Measurements from ENCODE around the gene AVL9.
A peak's percentile ranks its signal among the peaks of the same experiment; 100 is the strongest.
"Not testable (repeated sequence)": the region's sequence is repeated elsewhere in the genome, so short reads cannot be mapped to it uniquely, and the experiment has no call there.

AVL9 gene

DNA sequence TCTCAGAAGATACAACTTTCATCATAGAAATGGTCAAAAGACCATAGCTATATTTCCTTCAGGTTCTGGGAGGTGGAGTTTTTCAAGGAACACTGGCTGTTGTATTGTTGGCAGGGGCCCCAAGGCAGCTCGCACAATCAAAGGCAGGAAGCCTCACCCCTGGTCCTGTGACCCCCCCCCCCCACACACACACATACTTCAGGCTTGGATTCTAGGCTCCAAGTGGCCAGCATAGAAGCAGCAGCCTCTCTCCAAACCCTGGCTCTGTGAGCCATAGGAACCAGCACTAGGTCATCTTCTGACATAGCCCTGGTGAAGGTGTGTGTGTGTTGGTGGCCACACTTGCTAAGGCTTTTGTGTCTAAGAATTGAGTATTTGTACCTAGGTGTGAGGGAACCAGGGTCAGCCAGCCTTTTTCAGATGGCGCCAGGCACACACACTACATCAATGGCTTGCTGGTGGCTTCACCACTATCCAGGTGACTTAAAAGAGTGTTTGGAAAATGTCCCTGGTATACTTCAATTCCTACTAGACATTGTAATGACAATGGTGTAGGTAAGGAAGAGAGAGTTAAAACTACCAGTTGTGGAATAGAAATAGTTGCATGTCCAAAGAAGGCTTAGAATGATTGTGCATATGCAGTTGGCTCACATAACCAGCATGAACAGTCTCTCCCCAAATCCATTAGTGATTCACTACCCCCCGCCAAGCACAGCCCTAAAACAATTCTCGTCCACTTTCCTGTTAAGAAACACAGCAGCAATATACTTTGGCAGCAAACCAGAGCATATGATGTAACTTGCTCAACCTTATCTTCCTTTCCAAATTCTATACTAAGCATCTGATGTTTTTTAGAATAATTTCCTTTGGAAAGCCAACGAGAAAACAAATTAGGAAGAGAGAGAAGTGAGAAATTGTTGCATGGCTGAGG is 91.3 kb downstream of the AVL9 start:
- no peak for DNase-seq (ENCODE audit: extremely low read depth in 1 of 2, low read depth in 1 of 2)

DNA sequence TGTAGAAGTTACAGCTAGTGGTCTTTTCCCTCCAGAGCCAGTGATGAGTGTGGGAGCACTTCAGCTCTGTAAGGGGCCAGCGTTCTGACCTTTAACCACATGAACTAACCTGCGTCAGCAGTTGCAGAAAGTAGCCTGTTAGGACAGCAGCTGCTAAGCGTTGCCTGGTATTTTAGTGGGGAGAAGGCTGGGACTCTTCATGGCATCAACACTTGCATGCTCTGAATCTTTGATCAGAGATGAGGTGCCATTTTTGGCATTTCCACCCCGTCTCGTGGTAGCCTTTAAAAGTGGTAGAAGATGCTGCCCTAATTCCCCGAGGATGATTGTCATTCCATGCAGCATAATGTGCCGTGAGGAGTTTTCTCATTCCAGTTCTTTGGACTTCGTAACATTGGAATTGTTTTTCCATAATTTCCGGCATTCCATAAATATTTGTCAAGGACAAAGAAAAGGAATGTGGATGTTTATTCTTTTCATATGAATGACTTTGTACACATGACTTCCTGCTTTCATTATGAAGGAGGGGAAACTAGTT is 92.2 kb downstream of the AVL9 start:
- DNase-seq (ENCODE audit: extremely low read depth in 1 of 2, low read depth in 1 of 2) = no peak

DNA sequence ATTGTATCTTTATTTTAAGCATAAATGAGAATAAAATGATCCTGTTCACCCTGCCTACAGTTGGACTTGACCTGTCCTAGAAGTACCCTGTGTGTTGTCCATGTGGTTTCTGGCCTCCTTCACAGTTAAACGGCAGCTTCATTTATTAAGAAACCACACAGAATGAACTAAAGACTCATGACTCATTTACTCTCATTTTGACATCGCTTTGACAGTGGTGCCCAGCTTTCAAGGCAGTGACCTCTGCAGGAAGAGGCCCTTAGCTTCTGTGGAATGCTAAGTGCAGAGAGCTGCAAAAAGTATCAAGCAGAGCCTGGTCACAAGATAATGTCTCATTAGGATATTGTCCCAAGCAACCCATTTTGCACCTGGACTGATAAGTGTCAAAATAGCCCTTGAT is 93.4 kb downstream of the AVL9 start:
- peak in 1 of 2 donors; percentile 1 for DNase-seq (ENCODE audit: extremely low read depth in 1 of 2, low read depth in 1 of 2)

DNA sequence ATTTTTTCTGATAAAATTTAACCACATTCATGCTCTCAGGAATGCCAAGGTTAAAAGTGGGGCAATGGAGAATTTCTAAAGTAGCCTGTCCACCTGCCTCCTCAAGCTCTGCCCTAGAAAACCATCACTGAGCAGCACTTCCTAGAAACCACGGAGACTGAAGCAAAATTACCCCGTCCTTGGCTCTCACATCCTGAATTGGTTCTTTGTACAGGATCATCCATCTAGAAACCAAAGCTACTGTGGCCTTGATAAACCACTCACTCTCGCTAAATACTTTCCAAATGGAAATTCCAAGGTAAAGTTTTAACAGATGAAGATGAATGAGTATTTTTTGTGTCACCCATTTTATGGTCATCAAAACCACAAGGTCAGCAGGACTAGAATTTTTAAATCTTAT is 96.6 kb downstream of the AVL9 start:
- no peak for DNase-seq (ENCODE audit: extremely low read depth in 1 of 2, low read depth in 1 of 2)

DNA sequence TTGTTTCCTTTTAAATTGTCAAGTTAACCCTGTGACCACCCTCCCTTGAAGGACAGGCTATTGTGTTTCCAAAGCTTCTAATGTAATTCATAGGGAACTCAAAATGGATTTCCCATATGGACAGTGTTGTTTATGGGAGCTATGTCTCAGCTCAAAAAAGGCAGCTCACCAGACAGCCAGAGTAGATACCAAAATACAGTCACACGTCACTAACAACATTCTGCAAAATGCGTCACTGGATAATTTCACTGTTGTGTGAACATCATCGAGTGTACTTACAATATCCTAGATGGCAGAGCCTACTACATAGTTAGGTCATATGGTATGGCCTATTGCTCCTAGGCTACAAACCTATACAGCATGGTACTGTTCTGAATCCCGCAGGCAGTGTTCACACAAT is 97.4 kb downstream of the AVL9 start:
- DNase-seq (ENCODE audit: extremely low read depth in 1 of 2, low read depth in 1 of 2) = no peak

DNA sequence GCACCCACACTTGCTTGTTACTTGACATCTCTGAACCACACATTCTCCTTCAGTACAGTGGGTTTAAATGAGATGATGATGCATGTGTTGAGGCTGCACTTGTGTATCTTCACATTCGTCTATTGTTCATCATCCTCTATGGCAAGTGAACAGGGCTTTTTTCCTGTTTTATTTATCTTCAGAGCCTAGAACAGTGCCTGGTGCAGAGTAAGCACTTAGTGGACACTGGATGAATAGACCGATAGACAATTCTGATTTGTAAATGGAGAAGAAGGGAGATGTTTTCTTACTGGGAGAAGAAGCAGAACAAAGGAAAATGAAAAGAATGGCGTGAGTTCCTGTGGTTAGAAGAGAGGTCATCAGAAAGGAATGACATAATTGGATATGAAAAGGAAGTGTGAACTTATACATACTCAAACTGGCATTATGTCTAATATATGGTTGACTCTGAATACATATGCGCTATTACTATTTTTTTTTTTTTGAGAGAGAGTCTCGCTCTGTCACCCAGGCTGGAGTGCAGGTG is 99.7 kb downstream of the AVL9 start:
- DNase-seq (ENCODE audit: extremely low read depth in 1 of 2, low read depth in 1 of 2) = no peak

DNA sequence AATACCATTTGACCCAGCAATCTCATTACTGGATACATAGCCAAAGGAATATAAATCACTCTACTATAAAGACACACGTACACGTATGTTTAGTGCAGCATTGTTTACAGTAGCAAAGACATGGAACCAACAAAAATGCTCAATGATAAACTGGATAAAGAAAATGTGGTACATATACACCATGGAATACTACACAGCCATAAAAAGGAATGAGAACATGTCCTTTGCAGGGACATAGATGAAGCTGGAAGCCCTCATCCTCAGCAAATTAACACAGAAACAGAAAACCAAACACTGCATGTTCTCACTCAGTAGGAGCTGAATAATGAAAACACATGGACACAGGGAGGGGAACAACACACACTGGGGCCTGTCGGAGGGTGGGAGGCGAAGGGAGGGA is 105.9 kb downstream of the AVL9 start:
- DNase-seq (ENCODE audit: extremely low read depth in 1 of 2, low read depth in 1 of 2) = not testable (repeated sequence)

DNA sequence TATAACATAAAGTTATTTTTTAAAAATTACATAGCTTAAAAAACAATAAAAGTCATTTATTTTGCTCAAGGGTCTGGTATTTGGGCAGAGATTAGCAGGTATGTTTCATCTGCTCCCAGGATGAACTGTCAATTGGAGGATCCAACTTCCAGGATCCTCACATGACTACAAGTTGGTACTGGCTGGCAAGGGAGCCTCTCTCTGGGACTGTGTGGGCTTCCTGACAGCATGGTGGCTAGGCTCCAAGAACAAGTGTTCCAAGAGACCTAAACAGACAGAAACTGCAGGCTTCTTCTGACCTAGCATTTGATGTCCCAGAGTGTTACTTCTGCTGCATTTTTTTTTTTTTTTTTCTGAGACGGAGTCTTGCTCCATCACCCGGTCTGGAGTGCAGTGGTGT is 107.2 kb downstream of the AVL9 start:
- DNase-seq (ENCODE audit: extremely low read depth in 1 of 2, low read depth in 1 of 2) = no peak

DNA sequence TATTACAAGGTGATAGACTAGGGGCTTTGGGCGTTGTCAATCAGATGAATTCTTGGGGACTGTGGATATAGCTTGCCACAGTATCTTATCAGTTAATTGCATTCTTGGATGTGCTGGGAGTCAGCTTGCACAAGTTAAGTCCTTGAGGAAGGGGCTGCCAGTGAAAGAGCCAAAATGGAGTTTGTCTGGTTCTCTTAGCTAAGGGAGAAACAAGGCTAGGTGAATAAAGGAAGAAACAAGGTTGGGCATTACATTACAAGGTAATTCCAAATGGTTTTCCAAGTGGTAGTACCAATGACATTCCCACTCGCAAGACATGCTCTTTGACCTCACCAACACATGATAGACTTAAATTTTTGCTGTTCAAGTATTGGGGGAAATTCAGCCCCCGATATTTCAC is 108.2 kb downstream of the AVL9 start:
- DNase-seq (ENCODE audit: extremely low read depth in 1 of 2, low read depth in 1 of 2) = not testable (repeated sequence)

DNA sequence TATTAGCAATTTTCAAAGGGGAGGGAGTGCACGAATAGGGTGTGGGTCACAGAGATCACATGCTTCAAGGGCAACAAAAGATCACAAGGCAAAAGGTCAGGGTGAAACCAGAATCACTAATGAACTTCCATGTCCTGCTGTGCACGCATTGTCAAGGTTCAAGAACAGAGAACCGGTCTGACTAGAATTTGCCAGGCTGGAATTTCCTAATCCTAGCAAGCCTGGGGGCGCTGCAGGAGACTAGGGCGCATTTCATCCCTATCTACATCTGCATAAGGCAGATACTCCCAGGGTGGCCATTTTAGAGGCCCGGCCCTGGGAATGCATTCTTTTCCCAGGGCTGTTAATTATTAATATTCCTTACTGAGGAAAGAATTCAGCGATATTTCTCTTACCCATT is 108.8 kb downstream of the AVL9 start:
- DNase-seq (ENCODE audit: extremely low read depth in 1 of 2, low read depth in 1 of 2) = not testable (repeated sequence)

DNA sequence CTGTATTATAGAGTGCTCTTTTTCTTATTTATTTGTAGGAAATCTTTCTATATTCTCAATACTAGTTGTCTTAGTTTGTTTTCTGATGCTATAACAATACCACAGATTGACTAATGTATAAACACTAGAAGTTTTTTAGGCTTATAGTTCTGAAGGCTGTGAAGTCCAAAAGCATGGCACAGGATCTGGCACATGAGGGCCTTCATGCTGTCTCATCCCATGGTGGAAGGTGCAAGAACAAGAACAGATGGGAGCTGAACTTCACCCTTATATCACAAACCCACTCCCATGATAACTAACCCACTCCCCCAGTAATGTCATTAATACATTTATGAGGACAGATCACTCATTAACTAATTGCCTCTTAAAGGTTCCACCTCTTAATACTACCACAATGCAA is 109.7 kb downstream of the AVL9 start:
- no peak for DNase-seq (ENCODE audit: extremely low read depth in 1 of 2, low read depth in 1 of 2)

DNA sequence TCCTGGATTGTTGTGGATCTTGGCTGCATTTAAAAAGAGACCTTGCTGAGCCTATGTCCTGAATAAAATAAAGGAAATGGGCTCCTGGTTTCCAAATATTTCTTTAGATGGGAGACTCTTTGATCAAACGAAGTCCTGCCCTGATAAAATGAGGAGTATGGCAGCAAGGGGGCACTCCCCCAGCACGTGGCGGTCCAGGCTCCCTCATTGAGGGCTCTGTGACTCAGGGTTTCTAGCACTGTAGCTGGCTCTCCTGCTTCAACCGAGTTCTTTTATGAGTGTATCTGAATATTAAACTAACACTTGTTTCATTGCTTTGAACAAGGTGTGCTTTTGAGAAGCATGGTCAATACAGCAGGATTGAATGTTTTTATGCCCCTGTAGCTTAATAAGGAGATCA is 114.2 kb downstream of the AVL9 start:
- DNase-seq (ENCODE audit: extremely low read depth in 1 of 2, low read depth in 1 of 2) = no peak

DNA sequence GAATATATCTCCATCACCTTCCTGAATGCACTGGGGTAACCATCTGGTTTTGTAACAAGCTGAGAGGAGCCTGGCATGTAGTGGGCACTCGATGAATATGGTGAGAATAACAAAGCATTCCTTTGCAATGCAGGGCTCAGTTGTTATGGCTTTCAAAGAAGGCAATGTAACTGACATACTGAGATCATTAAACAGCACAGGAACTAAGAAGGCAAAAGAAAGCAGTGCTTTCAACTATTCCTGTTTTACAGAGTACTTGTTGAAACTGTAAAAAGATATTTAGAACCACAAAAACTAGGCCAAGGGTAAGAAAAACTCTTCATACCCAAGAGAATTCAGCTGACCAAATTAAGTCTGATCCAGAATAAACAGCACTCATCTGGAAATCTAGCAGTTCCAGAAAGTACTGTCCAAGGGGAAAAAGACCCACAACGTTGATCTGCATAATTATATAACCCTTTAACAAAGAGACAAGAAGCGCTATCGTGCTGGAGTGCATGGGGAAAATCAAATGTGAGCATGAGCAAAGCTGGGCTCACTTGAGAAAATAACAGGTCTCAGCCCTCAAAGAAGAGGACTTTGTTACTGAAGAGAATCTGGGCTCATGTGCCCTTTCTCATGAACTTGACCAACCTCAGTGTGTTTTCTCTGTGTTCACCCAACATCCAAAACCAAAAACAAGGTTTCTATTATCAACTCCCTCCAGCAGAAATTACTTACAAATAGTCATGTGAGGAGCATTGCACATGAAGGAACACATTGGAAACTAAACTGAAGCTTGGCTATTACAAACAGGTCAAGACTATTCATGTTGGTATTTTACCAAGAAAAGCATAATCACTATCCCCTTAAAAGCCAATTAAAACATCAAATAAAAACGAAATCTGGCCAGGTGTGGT is 116.2 kb downstream of the AVL9 start:
- no peak for DNase-seq (ENCODE audit: extremely low read depth in 1 of 2, low read depth in 1 of 2)

DNA sequence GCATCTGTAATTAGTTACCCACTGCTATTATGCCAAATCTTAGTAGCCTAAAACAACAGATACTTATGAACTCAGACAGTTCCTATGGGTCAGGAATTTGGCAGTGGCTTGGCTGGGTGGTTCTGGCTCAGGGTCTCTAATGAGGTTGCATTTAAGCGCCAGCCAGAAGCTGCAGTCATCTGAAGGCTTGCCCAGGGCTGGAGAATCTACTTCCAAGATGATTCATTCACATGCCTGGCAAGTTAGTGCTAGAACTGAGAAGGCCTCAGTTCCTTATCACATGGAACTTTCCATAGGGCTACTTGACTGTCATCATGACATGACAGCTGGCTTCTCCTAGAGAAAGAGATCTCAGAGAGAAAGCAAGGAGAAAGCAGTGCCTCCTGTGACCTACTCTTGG is 121.3 kb downstream of the AVL9 start:
- no peak for DNase-seq (ENCODE audit: extremely low read depth in 1 of 2, low read depth in 1 of 2)

DNA sequence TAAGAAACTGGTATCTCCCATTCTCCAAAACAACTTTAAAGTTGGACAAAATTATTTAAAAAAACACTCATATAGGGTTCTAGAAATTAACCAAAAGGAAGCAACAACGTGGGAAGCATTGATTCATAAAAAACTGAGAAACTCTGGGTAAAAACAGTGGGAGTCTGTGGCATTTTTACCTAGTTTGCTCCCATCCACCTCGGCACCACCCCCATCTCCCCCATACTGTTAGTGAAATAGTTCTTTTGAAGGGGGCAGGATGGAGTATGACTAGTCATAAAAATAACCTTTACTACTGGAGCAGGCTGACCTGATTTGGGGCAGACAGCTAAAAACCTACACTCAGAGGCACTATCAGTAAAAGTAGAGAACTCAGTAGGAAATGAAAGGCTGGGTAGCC is 123.2 kb downstream of the AVL9 start:
- DNase-seq (ENCODE audit: extremely low read depth in 1 of 2, low read depth in 1 of 2) = peak in 1 of 2 donors; percentile 2

DNA sequence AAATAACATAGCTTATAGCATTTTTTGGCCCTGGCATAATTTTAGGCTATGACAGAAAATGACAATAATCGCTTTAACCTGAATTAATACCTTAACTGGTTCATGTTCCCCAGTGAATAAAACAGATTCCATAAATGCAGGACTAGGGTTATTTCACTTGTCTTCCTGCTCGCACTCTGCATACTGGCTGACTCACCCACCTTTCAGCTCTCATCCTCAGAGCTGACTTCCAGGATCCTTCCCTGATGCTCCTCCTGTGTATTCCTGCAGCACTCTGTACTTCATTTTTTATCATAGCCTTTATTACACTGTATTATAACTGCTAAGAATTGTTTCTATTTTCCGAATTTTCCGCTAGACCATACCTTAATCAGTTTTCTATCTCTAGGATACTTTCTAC is 123.7 kb downstream of the AVL9 start:
- no peak for DNase-seq (ENCODE audit: extremely low read depth in 1 of 2, low read depth in 1 of 2)

DNA sequence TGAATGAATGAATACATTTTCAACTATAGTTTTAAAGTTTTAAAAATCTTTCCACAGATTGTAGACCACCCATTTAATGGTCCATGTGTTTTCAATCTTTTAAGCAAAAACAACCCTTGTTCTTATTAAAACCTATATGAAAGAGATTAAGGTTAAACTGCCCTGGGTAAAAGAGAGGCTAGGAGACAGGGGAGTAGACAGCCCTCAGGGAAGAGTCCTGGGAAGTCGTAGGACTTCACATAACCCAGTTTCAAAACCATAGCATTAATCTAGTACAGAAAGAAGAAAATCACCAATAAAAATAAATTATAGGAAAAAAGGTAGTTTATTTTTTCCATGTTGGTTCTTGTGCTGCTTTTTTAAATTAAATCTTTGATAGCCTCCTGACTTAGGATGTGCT is 124.1 kb downstream of the AVL9 start:
- DNase-seq (ENCODE audit: extremely low read depth in 1 of 2, low read depth in 1 of 2) = not testable (repeated sequence)

DNA sequence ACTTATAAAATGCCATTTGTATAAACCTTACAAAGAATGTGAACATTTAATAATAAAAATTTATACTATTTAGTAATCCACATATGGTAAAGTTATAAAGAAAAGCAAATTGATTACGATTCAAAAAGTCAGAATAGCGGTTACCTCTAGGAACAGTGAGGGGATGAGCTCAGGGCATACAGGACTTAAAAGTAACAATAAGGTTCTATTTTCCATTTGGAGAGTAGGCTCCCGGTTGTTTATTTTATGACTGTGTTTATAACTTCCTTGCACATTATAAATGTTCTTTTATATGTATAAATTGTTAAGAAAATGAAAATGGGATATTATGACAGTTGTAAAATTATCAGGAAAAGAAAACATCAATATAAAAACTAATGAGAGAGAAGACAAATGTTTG is 135.7 kb downstream of the AVL9 start:
- no peak for DNase-seq (ENCODE audit: extremely low read depth in 1 of 2, low read depth in 1 of 2)

DNA sequence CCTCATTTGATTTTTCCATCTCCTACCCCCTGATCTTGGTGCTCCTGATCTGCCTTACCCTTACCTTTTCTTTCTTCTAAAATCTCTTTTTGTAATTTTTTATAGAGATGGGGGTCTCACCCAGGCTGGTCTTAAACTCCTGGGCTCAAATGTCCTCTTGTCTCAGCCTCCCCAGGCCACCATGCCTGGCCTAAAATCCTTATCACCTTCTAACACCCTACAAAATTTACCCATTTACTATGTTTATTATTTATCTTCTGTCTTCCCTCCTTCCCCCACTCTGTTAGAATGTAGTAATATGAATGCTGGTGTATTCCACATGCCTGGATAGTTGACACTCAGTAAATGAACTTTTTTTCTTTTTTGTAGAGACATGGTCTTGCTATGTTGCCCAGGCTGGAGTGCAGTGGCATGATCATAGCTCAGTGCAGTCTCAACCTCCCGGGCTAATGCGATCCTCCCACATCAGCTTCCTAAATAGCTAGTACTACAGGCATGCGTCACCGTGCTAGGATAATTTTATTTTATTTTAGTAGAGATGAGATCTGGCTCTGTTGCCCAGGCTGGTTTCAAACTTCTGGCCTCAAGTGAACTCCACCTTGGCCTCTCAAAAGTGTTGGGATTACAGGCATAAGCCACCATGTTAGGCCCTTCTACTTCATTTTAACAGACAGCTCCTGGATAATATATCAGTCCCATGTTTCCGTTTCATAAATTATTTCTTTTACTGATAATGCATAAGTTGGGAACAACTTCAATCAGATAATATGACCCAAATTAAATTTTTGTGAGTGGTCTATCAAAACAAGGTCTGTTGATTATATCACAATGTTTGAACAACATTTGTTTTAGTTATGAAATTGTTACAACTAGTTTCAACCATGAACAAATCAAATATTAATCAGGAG is 136.6 kb downstream of the AVL9 start:
- DNase-seq (ENCODE audit: extremely low read depth in 1 of 2, low read depth in 1 of 2) = not testable (repeated sequence)

DNA sequence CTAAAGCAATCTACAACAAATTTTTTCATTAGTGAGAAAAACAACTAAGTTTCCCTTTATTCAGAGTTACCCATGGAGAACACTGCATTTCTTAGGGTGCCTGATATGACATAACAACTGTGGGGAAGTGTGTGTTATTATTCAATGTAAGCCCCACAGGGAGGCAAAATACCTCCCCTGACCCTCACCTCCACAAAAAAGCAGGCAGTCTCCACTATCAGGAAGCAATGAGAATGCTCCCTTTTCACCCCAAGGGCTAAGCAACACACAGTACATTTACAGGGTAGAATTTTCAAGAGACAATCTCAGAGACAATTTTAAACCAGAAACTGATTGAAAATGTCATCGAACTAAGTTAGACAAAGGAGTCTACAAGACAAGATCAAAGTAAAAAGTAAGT is 138.2 kb downstream of the AVL9 start:
- DNase-seq (ENCODE audit: extremely low read depth in 1 of 2, low read depth in 1 of 2) = not testable (repeated sequence)

Measured in stimulated activated CD8-positive, alpha-beta memory T cell treated with anti-CD3 and anti-CD28 coated beads, Interleukin-7, amount 100 ng/mL, for 48 hours (primary cell).